B cell (primary cell): ENCODE measurements around the gene STRA8.

Experiments used
- CTCF ChIP-seq: fragments of 200-600 bp; IDR thresholded peaks from one replicate; pipeline ENCODE4 v1.8.0; 2022; ENCODE audit warnings: antibody characterized with exemption, mild to moderate bottlenecking
- EZH2 ChIP-seq: IDR thresholded peaks from 2 replicates; pipeline ENCODE4 v1.6.1; 2012; ENCODE audit warnings: borderline replicate concordance, low read depth, mild to moderate bottlenecking, moderate library complexity, low read length; ENCODE audit not compliant: insufficient read depth, poor library complexity, severe bottlenecking

- TF ChIP-seq CTCF (no peak), EZH2 (no peak)
Observed at GRCh38 chr7:135186261-135186540, 47.4 kb upstream of the STRA8 start.
